D721Med (cell line): ENCODE data around the gene TRIM36.

Source experiments
- DNase-seq: peaks from one replicate; pipeline ENCODE4 v3.0.0; 2011; ENCODE audit warnings: low spot score; ENCODE audit not compliant: insufficient read length
- FAIRE-seq: peaks from 2 replicates; lab custom pipeline; 2011; peaks lifted over from hg19 to GRCh38; lab: Jason Lieb, UNC
- CTCF ChIP-seq: IDR thresholded peaks from 2 replicates; pipeline ENCODE4 v1.5.1; 2012; ENCODE audit warnings: mild to moderate bottlenecking, control low read depth; ENCODE audit not compliant: insufficient read depth; ENCODE audit errors: missing control alignments

The TRIM36 gene

GRCh38 chr5:115181757-115182156 lies 12.0 kb upstream of the TRIM36 start:
- DNase-seq, result no peak
- no peak for FAIRE-seq
- no peak for TF ChIP-seq CTCF

GRCh38 chr5:115180165-115180709 lies 10.5 kb upstream of the TRIM36 start:
- TF ChIP-seq CTCF, result no peak
- FAIRE-seq, result no peak
- DNase-seq, result peak; percentile 31

- no peak for FAIRE-seq
- TF ChIP-seq CTCF, result no peak
Observed at GRCh38 chr5:115179394-115180164, 9.9 kb upstream of the TRIM36 start.

GRCh38 chr5:115179030-115179393 lies 9.3 kb upstream of the TRIM36 start:
- TF ChIP-seq CTCF, result no peak
- FAIRE-seq, result no peak
- no peak for DNase-seq

More at GRCh38 chr5:115179394-115180164, 9.9 kb upstream of the TRIM36 start:
- no peak for DNase-seq

- FAIRE-seq, result no peak
- DNase-seq, result no peak
- no peak for TF ChIP-seq CTCF
Observed at GRCh38 chr5:115170929-115171510, 1.3 kb upstream of the TRIM36 start.

- no peak for TF ChIP-seq CTCF
- DNase-seq (no peak), FAIRE-seq (no peak)
Observed at GRCh38 chr5:115170134-115170928, 623 bp upstream of the TRIM36 start.
